HepG2 (cell line): Measurements from ENCODE around the gene RNASE4. TPM values are rescaled to one million over a fixed set of nuclear protein-coding genes. Genes with fewer than 3 reads are reported as not detected.
A peak's percentile ranks its signal among the peaks of the same experiment; 100 is the strongest.

Source experiments
- ATF2 ChIP-seq: sonication (generic); formaldehyde crosslinking; IDR thresholded peaks from 2 replicates; pipeline ENCODE4 v1.4.0; 2020; ENCODE audit warnings: missing genetic modification reagents
- ATF6 ChIP-seq: sonication (generic); formaldehyde crosslinking; conservative IDR thresholded peaks from 2 replicates; pipeline ENCODE4 v1.4.0; 2020; ENCODE audit warnings: missing genetic modification reagents
- BCL6 ChIP-seq: IDR thresholded peaks from 2 replicates; pipeline ENCODE4 v1.6.1; 2016; ENCODE audit warnings: missing genetic modification reagents, missing compliant biosample characterization
- CHCHD3 ChIP-seq: sonication (generic); formaldehyde crosslinking; IDR thresholded peaks from 2 replicates; pipeline ENCODE4 v1.8.0; 2022; ENCODE audit warnings: mild to moderate bottlenecking, missing genetic modification reagents, moderate library complexity
- ELF1 ChIP-seq: sonication (generic); formaldehyde crosslinking; IDR thresholded peaks from 2 replicates; pipeline ENCODE4 v1.4.0; 2020; ENCODE audit warnings: missing genetic modification reagents
- HNF1B ChIP-seq: sonication (generic); formaldehyde crosslinking; IDR thresholded peaks from 2 replicates; pipeline ENCODE4 v1.5.1; 2020; ENCODE audit warnings: mild to moderate bottlenecking, moderate library complexity, missing genetic modification reagents
- IKZF5 ChIP-seq: IDR thresholded peaks from 2 replicates; pipeline ENCODE4 v1.6.1; 2018; ENCODE audit warnings: missing genetic modification reagents, mild to moderate bottlenecking, missing compliant biosample characterization
- MBNL3 ChIP-seq: fragments of 250-450 bp; sonication (Bioruptor Pico); conservative IDR thresholded peaks from 2 replicates; pipeline ENCODE4 v1.8.0; 2022; ENCODE audit warnings: mild to moderate bottlenecking, inconsistent platforms
- MED1 ChIP-seq: sonication (generic); formaldehyde crosslinking; IDR thresholded peaks from 2 replicates; pipeline ENCODE4 v1.4.0; 2020; ENCODE audit warnings: missing genetic modification reagents
- SOX5 ChIP-seq: IDR thresholded peaks from 2 replicates; pipeline ENCODE4 v1.6.1; 2016; ENCODE audit warnings: borderline replicate concordance
- SRF ChIP-seq: IDR thresholded peaks from 2 replicates; pipeline ENCODE4 v1.6.1; 2011; ENCODE audit warnings: mild to moderate bottlenecking, low read depth, low read length, moderate library complexity
- ZBTB34 ChIP-seq: sonication (generic); formaldehyde crosslinking; IDR thresholded peaks from 2 replicates; pipeline ENCODE4 v1.8.0; 2022; ENCODE audit warnings: mild to moderate bottlenecking, missing genetic modification reagents
- ZNF256 ChIP-seq: sonication (generic); formaldehyde crosslinking; conservative IDR thresholded peaks from 2 replicates; pipeline ENCODE4 v1.4.0; 2020; ENCODE audit warnings: missing genetic modification reagents
- ZNF615 ChIP-seq: sonication (generic); formaldehyde crosslinking; IDR thresholded peaks from 2 replicates; pipeline ENCODE4 v1.5.0; 2020; ENCODE audit warnings: mild to moderate bottlenecking, missing genetic modification reagents, borderline replicate concordance
- ZNF761 ChIP-seq: sonication (generic); formaldehyde crosslinking; conservative IDR thresholded peaks from 2 replicates; pipeline ENCODE4 v1.4.0; 2020; ENCODE audit warnings: mild to moderate bottlenecking, missing genetic modification reagents
- ZNF775 ChIP-seq: sonication (generic); formaldehyde crosslinking; IDR thresholded peaks from 2 replicates; pipeline ENCODE4 v1.4.0; 2020; ENCODE audit warnings: missing genetic modification reagents, mild to moderate bottlenecking, moderate library complexity, borderline replicate concordance
- ZNF800 ChIP-seq: sonication (generic); formaldehyde crosslinking; IDR thresholded peaks from 2 replicates; pipeline ENCODE4 v1.4.0; 2020; ENCODE audit warnings: missing genetic modification reagents
- polyA plus RNA-seq, 8 experiments: library from polyadenylated mRNA; depleted of rRNA in 3 of 8; stranded (reverse) in 7 of 8; unstranded in 1 of 8; fragments of >200 nt; fragmentation: Illumina TruSeq in 4 of 8; extraction: Trizol in 4 of 8; gene quantifications; 2 replicates each; pipeline versions ENCODE4 v1.2.1 to v1.2.3, GENCODE V29; 2011 to 2016; ENCODE audit warnings: low read depth in 4 of 8, missing spikeins in 1 of 8, mixed read lengths in 1 of 8; ENCODE audit not compliant: insufficient read depth in 1 of 8
- total RNA-seq, 5 experiments: library from RNA; depleted of rRNA; stranded (reverse); fragments of >200 nt; fragmentation: Illumina TruSeq; extraction: Trizol; gene quantifications; 2 replicates each; pipeline ENCODE4 v1.2.3, GENCODE V29; 2016; ENCODE audit warnings: low read depth in 1 of 5

The RNASE4 gene
- total and polyA plus RNA-seq, 2 of the 13 experiments (the other 11 are each of a cell fraction or from before 2014, with no cell fraction given) = 109 to 983 TPM

GRCh38 chr14:20690848-20691640 lies 6.7 kb downstream of the RNASE4 start (continued):
- peak; percentile 85 for TF ChIP-seq BCL6 (CRISPR knock-in tag)
- peak; percentile 69; the same call in 1 of the 2 replicates for TF ChIP-seq IKZF5 (CRISPR knock-in tag)
- TF ChIP-seq CHCHD3 (CRISPR knock-in tag) = no peak
- no peak for TF ChIP-seq MBNL3
- TF ChIP-seq ZNF800 = no peak
- no peak for TF ChIP-seq ATF6 (CRISPR knock-in tag)
- no peak for TF ChIP-seq ZBTB34
- no peak for TF ChIP-seq ZNF256 (CRISPR knock-in tag)
- TF ChIP-seq SOX5 (CRISPR knock-in tag) = 0 out of 2 replicates have a peak, but pooled peaks have one; percentile 43
- TF ChIP-seq ZNF615 = 0 out of 2 replicates have a peak, but pooled peaks have one; percentile 41
- peak; percentile 47; the same call in 1 of the 2 replicates for TF ChIP-seq ATF2 (CRISPR knock-in tag)
- 0 out of 2 replicates have a peak, but pooled peaks have one; percentile 28 for TF ChIP-seq SRF
- peak; percentile 52; the same call in 1 of the 2 replicates for TF ChIP-seq ELF1
- TF ChIP-seq HNF1B (CRISPR knock-in tag) = 0 out of 2 replicates have a peak, but pooled peaks have one; percentile 51
- TF ChIP-seq MED1 (CRISPR knock-in tag) = peak; percentile 56; the same call in 1 of the 2 replicates
- TF ChIP-seq ZNF775 (CRISPR knock-in tag) = no peak
- TF ChIP-seq ZNF761 (CRISPR knock-in tag) = no peak
